Stimulated activated CD8-positive, alpha-beta memory T cell treated with anti-CD3 and anti-CD28 coated beads, Interleukin-7, amount 100 ng/mL, for 1 hour (primary cell): ENCODE measurements around the gene ASCC1.

Experiments used
- DNase-seq, 2 donors: peaks; one replicate each; pipeline ENCODE4 v3.0.0-alpha.2; 2020; ENCODE audit warnings: low read depth in 2 of 2

ASCC1 gene

DNA sequence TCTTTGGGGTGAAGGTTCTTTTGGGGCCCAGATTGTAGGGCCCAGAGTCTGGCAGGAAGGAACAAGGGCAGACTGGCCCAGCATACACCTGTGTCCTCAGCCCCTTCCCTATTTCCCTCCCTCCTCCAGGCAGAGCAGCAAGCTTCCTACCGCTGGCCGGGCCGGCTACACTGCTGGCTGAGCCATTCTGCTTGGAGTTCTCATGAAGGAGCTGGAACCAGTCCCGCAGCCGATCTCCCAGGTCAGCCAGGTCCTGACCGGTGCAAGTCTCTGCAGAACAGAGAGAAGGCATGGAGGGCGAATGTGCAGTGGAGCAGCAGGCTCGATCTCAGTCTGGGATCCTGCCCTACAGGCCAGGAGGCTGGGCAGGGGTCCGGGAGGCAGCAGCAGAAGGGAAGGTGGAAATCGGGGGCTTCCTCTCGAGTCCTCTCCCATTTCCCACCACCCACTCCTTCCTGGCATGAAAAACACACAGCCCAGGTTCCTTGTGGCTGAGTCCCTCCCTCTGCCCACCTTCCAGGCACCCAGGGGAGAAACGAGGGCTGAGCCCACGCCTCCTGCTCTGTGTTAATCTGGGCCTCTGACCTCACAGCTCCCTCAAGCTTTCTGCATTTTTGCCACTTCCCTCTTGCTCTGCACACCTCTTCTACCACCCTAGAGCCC, 148.5 kb downstream of the ASCC1 start:
- no peak for DNase-seq

DNA sequence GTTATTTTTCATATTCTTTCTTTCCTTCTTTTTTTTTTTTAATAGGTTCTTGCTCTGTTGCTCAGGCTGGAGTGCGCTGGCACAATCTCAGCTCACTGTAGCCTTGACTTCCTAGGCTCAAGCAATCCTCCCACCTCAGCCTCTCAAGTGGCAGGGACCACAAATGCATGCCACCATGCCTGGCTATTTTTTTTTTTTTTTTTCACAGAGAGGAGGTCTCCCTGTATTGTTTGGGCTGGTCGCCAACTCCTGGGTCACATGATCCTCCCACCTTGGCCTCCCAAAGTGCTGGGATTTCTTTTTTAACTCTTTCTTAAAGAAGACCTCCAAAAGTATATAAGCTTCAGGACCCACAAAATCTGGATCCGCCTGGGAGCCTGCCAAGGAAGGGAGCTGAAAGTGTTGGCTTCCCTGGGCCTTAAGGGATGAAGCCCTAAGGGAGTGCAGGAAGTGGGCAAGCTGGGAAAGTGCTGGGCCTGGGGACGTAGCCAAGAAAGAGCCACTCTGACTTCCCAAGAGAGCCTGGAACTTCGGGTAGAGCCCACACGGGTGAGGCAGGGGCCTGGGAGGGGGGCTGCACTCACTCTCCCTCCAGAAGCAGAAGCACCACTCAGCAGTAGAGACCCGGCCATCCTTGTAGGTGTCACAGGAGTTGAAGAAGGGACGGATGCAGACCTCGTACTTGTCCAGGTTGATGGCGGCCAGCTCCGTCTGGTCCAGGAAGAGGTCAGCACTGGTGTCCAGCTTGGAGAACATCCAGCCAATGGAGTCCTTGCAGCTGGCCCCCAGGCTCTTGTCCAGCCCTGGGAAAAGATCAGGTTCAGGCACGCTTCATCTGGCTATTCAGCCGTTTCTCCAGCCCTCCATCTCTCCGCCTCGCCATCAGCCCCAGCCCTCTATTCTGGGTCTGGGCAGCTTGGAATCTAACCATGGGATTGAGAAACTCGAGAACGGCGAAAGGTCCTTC, 149.5 kb downstream of the ASCC1 start:
- no peak for DNase-seq

DNA sequence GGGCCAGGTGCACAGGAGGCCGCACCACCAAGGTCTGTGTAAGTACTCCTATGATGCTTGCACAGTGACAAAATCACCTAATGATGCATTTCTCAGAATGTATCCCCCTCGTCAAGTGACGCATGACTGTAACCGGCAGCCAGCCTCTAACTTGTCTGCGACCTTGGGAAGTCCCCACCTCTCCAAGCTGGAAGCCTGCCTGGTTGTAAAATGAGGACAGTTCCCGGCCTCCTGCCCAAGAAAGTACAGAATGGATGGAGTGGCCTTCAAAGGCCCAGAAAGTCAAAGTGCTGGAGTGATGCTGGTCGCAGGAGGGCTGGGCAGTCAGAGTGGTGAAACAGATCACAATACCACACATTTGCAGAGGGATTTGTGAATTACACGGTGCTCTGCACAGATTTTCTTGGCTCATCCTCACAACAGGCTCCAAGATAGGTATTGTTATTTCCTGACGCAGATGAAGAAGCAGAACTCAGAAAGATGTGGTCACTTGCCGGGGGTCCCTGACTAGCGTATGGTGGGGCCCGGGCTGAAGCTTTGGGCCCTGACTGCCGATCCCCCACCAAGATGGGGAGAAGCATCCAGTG, 150.5 kb downstream of the ASCC1 start:
- DNase-seq: no peak

DNA sequence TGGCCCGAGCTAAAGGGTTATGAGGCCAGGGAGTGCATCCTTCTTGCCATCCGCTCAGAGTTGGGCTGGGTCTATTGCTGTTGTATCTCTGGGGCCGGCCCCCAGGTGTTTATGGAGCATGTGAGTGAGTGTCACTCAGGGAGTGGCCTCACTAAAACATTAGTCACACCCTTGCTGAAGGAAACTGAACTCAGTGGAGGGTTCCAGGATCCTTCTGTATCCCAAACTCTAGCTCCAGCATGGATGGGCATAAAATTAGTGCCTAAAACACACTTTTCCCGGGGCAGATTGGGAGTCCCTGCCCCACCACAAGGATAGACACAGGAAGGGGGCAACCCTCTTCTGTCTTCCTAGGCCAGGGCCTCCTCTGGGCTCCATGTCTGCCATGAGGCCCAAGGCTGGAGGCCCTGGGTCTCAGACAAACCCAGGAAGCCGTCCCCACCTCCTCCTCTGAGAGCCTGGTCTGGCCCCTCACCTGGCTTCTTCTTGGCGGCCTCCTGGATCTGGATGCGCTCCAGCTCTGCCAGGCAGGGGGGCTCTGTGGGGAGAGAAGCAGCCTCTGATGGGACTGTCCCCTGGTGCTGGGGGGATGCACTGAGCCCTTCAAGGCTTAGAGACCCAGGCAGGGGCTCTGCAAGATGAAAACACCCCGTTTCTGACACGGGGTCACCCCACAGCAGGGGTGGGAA, 152.2 kb downstream of the ASCC1 start:
- no peak for DNase-seq

DNA sequence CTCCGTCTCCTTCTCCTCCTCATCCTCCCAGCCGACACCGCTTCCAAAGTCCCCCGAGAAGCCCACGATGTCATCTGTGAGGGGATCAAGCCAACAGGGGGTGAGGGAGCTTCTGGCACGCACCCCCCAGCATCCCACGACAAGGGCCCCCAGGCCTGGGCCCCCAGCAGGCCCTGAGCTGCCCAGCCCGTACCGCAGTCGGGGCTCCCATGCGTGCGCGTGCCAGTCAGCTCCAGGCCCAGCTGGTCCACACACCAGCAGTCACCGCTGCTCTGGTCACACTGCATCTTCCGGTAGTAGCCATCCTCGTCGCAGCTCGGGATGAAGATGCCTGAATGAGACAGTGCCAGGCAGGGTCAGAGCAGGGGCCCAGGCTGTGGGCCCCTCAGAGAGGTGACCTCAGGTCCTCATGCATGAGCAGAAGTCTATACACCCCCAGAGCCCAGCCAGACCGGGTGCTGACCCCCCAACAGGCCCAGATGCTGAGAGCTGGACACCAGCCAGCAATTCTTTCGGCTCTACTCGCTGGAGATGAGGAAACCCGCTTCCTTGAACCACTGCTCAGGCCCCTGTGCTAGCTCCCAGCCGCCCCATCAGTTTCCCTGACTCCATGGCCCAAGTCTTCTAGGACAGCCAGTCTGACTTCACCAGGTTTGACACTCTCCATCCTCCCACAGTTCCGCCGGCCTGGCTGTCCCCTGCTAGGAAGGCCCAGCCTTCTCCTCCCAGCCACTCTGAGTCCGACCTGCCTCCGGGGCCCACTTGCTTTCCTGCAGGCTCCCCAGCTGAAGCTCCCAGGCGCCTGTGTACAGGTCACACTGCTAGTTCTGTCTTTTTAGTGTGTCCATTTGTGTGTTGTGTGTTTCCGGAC, 153.0 kb downstream of the ASCC1 start:
- DNase-seq: no peak

DNA sequence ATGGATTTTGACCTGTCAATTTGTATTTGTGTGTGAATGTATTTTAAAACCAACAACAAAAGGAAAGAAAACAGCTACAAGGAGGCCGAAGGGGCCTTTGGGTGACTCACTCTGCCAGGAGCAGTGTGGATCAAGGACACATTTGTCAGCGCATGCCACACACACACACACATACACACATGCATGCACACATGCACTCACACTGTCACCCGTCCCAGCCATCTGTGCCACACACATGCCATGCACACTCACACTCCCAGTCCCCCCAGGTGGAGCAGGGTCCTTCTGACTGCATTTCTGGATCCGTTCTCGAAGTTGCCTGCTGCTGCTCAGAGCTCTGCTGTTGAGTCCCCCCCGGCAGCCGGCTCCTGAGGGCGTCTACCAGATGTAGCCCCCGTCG, 153.7 kb downstream of the ASCC1 start:
- DNase-seq: no peak

DNA sequence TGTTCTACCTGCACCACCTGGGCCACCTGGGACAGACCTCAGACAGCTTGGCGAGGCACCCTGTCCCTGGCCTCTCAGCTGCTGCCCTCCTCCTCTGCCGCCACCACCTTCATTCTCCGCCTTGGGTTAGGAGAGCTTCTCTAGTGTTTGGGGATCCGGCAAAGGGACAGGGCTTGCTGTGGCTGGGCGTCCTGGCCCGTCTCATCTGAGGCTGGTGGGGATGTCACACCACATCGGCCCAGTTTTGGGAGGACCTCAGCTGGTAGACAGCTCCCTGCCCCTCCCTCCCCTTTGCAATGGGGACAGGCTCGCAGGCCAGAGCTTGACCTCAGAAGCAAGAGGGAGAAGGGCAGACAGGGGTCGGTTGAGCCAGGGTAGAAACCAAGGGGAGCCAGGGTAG, 154.1 kb downstream of the ASCC1 start:
- DNase-seq: no peak

DNA sequence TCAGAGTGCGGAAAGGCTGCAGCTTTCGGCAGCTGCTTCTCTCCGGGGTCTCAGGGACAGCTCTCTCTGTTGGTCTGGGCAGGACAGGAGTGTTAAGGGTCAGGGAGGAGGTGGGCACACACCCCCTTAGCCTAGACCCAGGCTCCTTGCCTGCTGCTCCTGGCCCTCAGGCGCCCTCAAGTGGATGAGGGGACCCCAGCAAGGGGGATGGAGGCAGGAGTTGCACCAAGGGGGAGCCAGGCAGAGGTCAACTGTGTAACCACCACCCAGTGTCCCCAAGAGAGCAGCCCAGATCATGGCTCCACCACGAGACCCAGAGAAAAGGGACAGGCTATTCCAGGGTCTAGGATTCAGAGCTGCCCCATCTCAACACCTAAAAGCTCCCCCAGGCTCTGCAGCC, 154.6 kb downstream of the ASCC1 start:
- DNase-seq: no peak

DNA sequence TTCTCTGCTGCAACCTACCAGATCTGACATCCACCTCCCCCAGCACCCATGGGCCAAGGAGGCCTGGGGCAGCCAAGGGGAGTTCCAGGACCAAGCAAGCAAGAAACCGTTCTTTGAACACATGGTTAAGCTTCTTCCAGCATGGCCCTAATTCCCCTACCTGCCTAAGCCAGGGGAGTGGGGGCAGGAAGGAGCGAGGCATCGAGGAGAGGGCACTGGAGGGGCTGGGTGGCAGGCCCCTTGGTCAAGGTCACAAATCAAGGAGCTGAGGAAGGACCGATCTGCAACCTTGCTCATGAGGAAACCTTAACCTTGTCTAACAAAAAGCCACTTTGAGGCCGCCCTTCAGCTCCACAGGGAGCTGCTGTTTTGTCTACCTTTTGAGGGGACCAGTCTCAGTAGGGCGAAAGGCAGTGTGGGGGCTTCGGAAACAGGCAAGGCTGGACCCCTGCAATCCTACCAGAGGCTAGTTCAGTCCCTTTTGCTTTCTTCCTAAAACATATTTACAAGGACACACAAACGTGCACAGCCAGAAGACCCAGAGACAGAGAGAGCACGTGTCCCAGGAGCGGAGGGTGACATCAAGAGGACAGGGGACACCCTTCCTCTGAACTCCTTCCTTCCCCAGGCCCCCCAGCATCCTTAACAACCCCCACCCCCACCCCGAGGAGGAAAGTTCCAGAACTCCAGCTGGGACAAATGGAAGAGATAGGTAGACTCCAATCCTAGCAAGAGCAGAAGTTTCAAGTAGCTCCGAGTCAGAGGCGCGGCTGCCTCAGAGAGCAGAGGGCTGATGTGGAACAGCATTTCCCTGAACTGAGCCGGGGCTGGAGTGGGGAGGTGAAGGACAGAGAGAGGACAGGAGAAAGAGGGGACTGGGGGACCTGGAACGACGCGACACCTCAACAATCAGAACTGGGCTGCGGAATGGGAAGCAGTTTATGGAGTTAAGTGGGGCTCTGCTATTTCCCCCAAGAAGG, 155.9 kb downstream of the ASCC1 start:
- DNase-seq: no peak

DNA sequence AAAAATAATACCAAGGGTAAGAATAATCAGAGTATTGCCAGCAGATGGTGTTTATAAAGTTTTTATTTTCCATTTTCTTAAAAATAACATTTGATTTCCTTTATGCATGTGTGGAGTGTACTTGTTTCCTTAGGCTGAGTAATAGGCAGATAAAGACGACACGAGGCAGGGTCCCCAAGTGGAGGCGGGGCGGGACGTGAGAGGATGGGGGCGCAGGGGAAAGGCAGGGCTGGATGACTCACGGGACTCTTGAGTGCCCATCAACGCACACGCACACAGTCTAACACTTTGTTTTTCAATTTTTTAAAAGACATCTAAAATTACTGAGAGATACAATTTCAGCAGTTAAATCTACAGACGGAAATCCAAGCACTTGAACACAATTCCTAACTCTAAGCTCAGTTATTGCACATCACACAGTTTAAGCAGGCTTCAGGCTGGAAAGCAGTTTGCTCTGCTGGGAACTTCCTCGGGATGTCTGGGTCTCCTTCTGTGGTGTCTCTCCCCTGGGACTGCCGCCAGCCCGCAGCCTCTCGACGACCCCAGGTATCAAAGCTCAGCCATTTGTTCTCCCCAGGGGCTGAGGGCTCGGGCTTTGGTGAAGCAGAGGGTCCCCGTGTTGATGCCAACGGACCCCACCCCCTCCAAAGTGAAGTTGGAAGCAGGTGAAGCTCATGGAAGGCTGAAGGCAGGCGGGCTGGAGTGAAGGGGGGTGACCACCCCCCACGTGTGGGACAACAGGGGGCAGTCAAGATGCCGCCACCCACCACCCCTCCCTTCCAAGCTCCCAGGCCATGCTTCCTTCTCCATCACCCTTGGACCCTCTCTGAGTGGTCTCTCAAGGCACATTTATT, 156.9 kb downstream of the ASCC1 start:
- no peak for DNase-seq

DNA sequence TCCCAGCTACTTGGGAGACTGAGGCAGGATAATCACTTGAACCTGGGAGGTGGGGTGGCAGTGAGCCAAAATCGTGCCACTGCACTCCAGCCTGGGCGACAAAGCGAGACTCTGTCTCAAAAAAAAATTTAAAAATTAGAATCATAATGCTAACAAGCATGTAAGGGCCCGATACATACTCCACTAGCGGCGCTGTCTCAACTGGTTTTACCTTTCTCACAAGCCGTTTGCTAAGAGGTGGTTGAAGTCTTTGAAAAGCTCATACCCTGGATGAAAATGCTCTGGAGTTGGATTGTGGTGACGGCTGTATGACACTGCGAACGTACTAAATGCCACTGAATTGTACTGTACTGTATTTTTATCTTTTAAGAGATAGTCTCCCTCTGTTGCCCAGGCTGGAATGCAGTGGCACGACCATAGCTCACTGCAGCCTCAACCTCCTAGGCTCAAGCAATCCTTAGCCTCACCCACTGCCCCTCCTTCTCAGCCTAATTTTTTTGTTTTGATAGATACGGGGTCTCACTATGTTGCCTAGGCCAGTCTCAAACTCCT, 157.7 kb downstream of the ASCC1 start:
- DNase-seq: no peak

DNA sequence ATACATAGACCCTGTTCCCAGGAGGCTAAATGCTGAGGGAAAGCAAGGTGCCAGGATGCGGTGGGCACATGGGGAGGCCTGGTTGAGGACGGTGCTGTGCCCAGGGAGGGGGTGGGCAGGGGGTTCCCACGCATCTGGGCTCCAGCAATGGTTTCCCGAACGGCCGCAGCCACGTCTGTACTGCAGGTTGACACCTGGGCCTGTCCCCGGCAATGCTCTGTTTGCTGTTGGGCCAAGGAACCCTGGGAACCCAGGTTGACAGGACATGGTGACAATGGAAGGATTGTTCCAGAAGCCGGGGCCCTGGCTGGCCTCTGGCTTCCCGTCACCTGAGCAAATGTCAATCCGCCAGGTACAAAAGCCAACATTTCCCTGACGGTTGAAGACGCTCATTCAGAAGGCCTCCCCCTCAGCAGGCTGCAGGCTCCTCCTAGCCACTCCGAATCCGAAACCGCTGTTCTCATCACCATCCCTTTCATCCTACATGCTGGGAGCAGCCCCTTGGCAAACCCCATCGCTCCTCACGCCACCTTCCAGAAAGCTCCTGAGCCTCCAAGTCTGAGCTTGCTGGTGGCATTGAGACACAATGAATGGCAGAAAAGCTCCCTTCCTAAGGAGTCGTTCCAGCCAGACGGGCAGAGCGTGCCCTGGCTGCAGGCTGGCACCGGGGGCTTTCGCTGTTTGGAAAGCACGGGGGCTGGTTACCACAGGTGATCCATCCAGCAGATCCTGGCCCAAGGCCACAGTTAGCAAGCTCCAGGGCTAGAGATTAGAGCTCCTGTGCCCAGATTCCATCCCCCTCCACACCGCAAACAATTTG, 158.9 kb downstream of the ASCC1 start:
- DNase-seq: no peak

DNA sequence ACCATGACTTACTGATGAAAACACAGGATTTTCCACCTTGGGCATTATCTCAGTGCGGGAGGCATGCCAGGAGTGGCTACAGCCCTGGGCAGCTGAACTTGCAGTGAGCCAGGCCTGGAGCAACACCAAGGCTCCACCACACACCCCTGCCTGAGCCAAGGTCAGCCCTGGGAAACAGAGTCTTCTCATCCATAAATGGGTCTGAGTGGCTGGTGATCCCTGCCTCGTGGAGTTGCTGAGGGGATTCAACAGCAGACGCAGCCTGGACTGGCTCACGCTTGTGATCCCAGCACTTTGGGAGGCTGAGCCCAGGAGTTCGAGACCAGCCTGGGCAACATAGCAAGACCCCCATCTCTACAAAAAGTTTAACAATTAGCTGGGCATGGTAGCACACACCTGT, 160.0 kb downstream of the ASCC1 start:
- no peak for DNase-seq

DNA sequence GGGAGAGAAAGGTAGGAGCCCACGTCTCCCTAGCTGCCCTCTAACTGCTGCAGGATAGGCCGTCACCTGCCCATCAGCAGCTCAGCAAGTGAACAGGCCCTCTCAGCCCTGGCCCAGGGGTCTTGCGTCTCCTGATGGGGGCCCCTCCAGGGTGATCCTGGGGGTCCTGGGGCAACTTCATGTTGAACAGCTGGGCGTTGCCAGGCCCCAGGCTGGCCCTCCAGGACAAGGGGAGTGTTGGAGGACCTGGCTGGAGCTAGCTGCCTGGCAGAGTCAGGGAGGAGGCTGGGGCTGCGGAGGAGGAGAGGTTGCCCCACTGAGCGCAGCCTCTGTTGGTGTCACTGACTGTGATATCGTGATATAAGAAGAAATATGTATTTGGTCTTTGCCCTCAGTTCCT, 162.4 kb downstream of the ASCC1 start:
- no peak for DNase-seq

DNA sequence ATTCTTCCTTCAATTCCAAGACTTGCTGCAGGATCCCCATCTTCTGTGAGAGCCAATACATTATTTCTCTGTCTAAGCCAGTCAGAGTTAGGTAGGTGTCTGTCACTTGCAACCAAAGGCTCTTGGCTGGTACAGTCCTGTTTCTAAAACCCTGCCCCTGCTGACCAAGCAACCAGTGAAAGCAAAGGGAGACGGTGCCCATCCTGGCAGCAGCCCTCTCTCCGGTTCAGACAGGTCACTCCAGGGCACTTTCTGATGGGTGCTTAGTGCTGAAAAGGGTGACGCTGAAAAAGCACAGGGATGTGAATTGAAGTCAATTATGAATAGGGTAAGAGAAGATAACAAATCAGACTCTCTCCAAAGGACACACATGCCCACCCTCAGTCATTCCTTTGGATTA, 165.2 kb downstream of the ASCC1 start:
- DNase-seq: no peak

DNA sequence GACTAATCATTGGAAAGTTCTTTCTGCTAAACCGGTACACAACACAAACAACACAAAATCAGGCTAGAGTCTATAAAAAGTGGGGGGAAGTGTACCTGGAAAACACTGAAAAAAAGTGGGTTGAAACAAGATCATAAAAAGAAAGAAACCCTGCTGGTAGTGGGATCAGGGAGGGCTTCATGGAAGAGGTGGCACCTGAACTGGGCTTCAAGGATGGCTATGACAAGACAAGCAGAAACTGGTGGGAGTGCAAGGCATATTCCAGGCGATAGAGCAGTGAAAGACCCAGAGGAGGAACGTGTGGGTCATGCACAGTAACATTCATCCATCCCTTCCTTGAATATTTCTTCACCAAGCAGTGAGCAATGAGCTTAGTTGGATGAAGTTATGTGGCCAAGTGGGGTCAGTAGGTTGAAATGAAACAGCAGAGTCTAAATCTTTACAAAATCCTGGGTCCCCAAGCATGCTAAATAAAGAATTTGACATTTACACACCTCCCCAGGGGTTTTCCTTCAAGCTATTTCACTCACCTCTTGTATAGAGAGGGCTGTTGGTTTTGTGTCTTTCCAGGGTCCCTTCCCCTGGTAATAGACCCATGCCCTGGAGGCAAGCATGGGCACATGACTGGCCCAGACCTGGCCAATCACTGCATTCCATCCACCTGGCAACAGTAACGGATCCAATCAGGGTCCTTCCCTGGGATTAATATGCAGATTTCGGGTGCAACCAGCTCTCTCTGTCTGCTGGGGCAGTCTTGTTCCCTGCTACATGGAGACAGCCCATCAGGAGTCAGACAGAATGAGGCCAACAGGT, 165.9 kb downstream of the ASCC1 start:
- no peak for DNase-seq

DNA sequence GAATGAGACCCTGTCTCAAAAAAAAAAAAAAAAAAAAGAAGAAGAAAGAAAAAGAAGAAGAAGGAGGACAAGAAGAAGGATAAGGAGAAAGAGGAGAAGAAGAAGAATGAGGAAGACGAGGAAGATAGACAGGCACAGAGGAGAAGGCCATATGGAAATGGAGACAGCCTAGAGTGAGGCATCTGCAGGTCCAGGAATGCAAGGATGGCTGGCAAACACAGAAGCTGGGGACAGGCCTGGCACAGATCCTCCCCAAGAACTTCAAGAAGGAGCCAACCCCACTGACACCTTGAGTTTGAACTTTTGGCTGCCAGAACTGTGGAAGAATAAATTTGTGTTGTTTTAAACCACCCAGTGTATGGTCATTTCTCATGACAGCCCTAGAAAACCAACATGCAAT, 166.6 kb downstream of the ASCC1 start:
- no peak for DNase-seq
